PFSK-1 (cell line): ENCODE results near the gene PROZ.

ENCODE experiments used
- POLR2AphosphoS5 ChIP-seq: IDR thresholded peaks from 2 replicates; pipeline ENCODE4 v1.6.1; 2012; ENCODE audit warnings: low read depth, mild to moderate bottlenecking, control low read depth, low read length, moderate library complexity
- TAF1 ChIP-seq: IDR thresholded peaks from 2 replicates; pipeline ENCODE4 v1.6.1; 2012; ENCODE audit warnings: low read length, control low read depth, borderline replicate concordance; ENCODE audit not compliant: insufficient read depth

DNA sequence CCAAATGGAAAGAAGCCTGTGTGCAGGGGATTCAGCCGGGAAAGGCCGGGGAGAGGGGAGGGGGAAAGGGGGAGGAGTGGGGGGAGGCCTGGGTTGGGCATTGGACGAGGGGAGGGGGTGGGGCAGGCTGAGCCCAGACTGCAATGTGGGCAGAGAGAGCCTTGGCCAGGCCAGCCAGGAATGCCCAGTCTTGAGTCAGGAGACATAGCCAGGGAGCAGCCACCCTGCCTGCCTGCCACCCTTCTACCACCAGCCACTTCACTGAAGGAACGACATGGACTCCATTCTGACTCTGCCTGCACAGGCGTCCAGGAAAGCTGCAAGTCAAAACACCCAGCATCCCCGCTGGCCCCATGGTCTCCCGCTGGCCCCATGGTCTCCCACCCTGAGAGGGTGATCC is 498 bp downstream of the PROZ start:
- TF ChIP-seq POLR2AphosphoS5, result no peak
- no peak for TF ChIP-seq TAF1
